Endodermal cell (in vitro differentiated cells): ENCODE data around the gene COMMD6. TPM values are rescaled to one million over a fixed set of nuclear protein-coding genes. Genes with fewer than 3 reads are reported as not detected.

Experiments
- DNase-seq: peaks from one replicate; pipeline ENCODE4 v3.0.0-alpha.2; 2017
- H3K27ac ChIP-seq: 2 replicates; pipeline ENCODE4 v1.5.1; 2013; ENCODE audit warnings: mild to moderate bottlenecking, low read depth, low read length, moderate library complexity
- H3K27me3 ChIP-seq: 2 replicates; pipeline ENCODE4 v1.6.1; 2013; ENCODE audit warnings: mild to moderate bottlenecking, low read length, moderate library complexity; ENCODE audit not compliant: insufficient read depth, control insufficient read depth, poor library complexity, severe bottlenecking
- H3K36me3 ChIP-seq: 2 replicates; pipeline ENCODE4 v1.7.0; 2013; ENCODE audit warnings: mild to moderate bottlenecking, low read length, moderate library complexity; ENCODE audit not compliant: control insufficient read depth, insufficient read depth
- H3K4me1 ChIP-seq: one replicate; pipeline ENCODE4 v1.7.0; 2013; ENCODE audit warnings: low read length; ENCODE audit not compliant: control insufficient read depth, insufficient read depth
- H3K4me3 ChIP-seq: 2 replicates; pipeline ENCODE4 v1.5.1; 2013; ENCODE audit warnings: mild to moderate bottlenecking, low read length, moderate library complexity
- H3K9ac ChIP-seq: 2 replicates; pipeline ENCODE4 v1.6.1; 2013; ENCODE audit warnings: mild to moderate bottlenecking, low read length, moderate library complexity; ENCODE audit not compliant: poor library complexity, severe bottlenecking; ENCODE audit errors: extremely low read depth
- H3K9me3 ChIP-seq: 2 replicates; pipeline ENCODE4 v1.6.1; 2013; ENCODE audit warnings: mild to moderate bottlenecking, low read length, moderate library complexity; ENCODE audit not compliant: control insufficient read depth
- H3K27ac Mint-ChIP-seq: 2 replicates; pipeline ENCODE4 v1.8.0; 2020; ENCODE audit warnings: mixed read lengths
- H3K27me3 Mint-ChIP-seq: 2 replicates; pipeline ENCODE4 v1.8.0; 2021; ENCODE audit warnings: mild to moderate bottlenecking, mixed read lengths; ENCODE audit not compliant: insufficient read depth
- H3K36me3 Mint-ChIP-seq: 2 replicates; pipeline ENCODE4 v1.8.0; 2020; ENCODE audit warnings: low read depth, mixed read lengths
- H3K4me1 Mint-ChIP-seq: 2 replicates; pipeline ENCODE4 v1.8.0; 2020; ENCODE audit warnings: mixed read lengths
- H3K4me3 Mint-ChIP-seq: 2 replicates; pipeline ENCODE4 v1.8.0; 2020; ENCODE audit warnings: mild to moderate bottlenecking, moderate library complexity, mixed read lengths
- H3K9me3 Mint-ChIP-seq: 2 replicates; pipeline ENCODE4 v1.8.0; 2020; ENCODE audit warnings: mild to moderate bottlenecking, mixed read lengths
- CTCF ChIP-seq: fragments of 200-600 bp; sonication (generic); conservative IDR thresholded peaks from 2 replicates; pipeline ENCODE4 v1.5.0; 2021; ENCODE audit warnings: antibody characterized with exemption, mild to moderate bottlenecking
- WGBS, 2 experiments: methylation state at CpG; one replicate each; pipeline versions ENCODE4 v1.1.5 to v1.1.7; 2013; ENCODE audit warnings: missing lambda C conversion rate in 2 of 2, mixed read lengths in 1 of 2; ENCODE audit not compliant: insufficient coverage in 1 of 2, insufficient read length in 1 of 2; 5-methylcytosine and 5-hydroxymethylcytosine counted together
- total RNA-seq, 2 donors: library from RNA; stranded (reverse); fragmentation: NEBNext Ultra II Directional in 1 of 2; extraction: Animal tissue kit (Norgen Biotek cat#: 25700) in 1 of 2; gene quantifications; 2 replicates in 1 of 2; 3 replicates in 1 of 2; pipeline ENCODE4 v1.2.1, GENCODE V29; 2021

Gene COMMD6
- total RNA-seq, 2 donors from 2014 or later = 119 to 128 TPM

- no peak overlapping the region for H3K27ac Mint-ChIP-seq
- H3K9ac ChIP-seq = no peak overlapping the region
- no peaks in the 10 kb centered on the region for H3K4me1 ChIP-seq
- H3K4me3 Mint-ChIP-seq = no peak overlapping the region
- no peak for DNase-seq
- WGBS, 2 experiments = 84 to 91% methylated on average over 4 to 9 of the region's 10 CpGs
- no peaks in the 10 kb centered on the region for H3K9me3 Mint-ChIP-seq
- H3K4me3 ChIP-seq = no peak overlapping the region
- no peaks in the 10 kb centered on the region for H3K36me3 ChIP-seq
- H3K4me1 Mint-ChIP-seq = no peaks in the 10 kb centered on the region
- no peaks in the 10 kb centered on the region for H3K36me3 Mint-ChIP-seq
- no peak for TF ChIP-seq CTCF
- no peaks in the 10 kb centered on the region for H3K9me3 ChIP-seq
- peaks cover 4% of the 10 kb centered on the region for H3K27me3 Mint-ChIP-seq
- no peaks in the 10 kb centered on the region for H3K27me3 ChIP-seq
- no peak overlapping the region for H3K27ac ChIP-seq
These were observed 7.2 kb upstream of the COMMD6 start for GRCh38 chr13:75544681-75545330.

GRCh38 chr13:75541961-75542360, 4.3 kb upstream of the COMMD6 start:
- Mint-ChIP-seq H3K27ac (no peak overlapping the region), H3K36me3 (no peaks in the 10 kb centered on the region), H3K4me3 (no peak overlapping the region), H3K9me3 (peaks cover 8% of the 10 kb centered on the region), H3K4me1 (peaks cover 3% of the 10 kb centered on the region), H3K27me3 (peaks cover 3% of the 10 kb centered on the region)
- Histone ChIP-seq H3K27ac (no peak overlapping the region), H3K27me3 (no peaks in the 10 kb centered on the region), H3K4me1 (no peaks in the 10 kb centered on the region), H3K36me3 (no peaks in the 10 kb centered on the region), H3K9me3 (no peaks in the 10 kb centered on the region), H3K4me3 (no peak overlapping the region), H3K9ac (no peak overlapping the region)
- 92% methylated on average over 1 of the region's 1 CpG; no CpG with 5 or more reads in 1 of the 2 experiments for WGBS, 2 experiments
- no peak for DNase-seq
- TF ChIP-seq CTCF = no peak

- Histone ChIP-seq H3K27ac (no peak overlapping the region), H3K4me3 (no peak overlapping the region), H3K36me3 (peaks cover 1% of the 10 kb centered on the region), H3K27me3 (no peaks in the 10 kb centered on the region), H3K9ac (no peak overlapping the region), H3K4me1 (no peaks in the 10 kb centered on the region), H3K9me3 (no peaks in the 10 kb centered on the region)
- no peak for DNase-seq
- Mint-ChIP-seq H3K27me3 (peaks cover 2% of the 10 kb centered on the region), H3K4me1 (peaks cover 9% of the 10 kb centered on the region), H3K9me3 (peaks cover 8% of the 10 kb centered on the region), H3K27ac (no peak overlapping the region), H3K4me3 (no peak overlapping the region), H3K36me3 (peaks cover under 1% of the 10 kb centered on the region)
- 92 to 100% methylated on average over 2 to 4 of the region's 4 CpGs for WGBS, 2 experiments
- TF ChIP-seq CTCF = no peak
These were observed 3.6 kb upstream of the COMMD6 start for GRCh38 chr13:75541287-75541686.
